MM.1S (cell line): ENCODE data around the gene CLDN4.
"Not testable (repeated sequence)": the region's sequence is repeated elsewhere in the genome, so short reads cannot be mapped to it uniquely, and the experiment has no call there.

Experiments used
- DNase-seq: peaks from one replicate; pipeline ENCODE4 v3.0.0-alpha.2; 2015
- H2AFZ ChIP-seq: fragments of 300-600 bp; sonication (generic); 2 replicates; pipeline ENCODE4 v1.6.0; 2016; ENCODE audit warnings: antibody characterized with exemption, low read length
- H3F3A ChIP-seq: fragments of 300-600 bp; sonication (generic); 2 replicates; pipeline ENCODE4 v1.6.1; 2016; ENCODE audit warnings: mild to moderate bottlenecking, antibody characterized with exemption, low read length, moderate library complexity, mixed read lengths; ENCODE audit not compliant: insufficient read depth
- H3K27ac ChIP-seq: fragments of 300-600 bp; sonication (generic); 2 replicates; pipeline ENCODE4 v1.5.1; 2016; ENCODE audit warnings: mild to moderate bottlenecking, low read length
- H3K27me3 ChIP-seq: fragments of 300-600 bp; sonication (generic); replicated peaks from 2 replicates; pipeline ENCODE4 v1.6.0; 2016; ENCODE audit warnings: low read length; ENCODE audit not compliant: insufficient read depth
- H3K36me3 ChIP-seq: fragments of 300-600 bp; sonication (generic); replicated peaks from 2 replicates; pipeline ENCODE4 v1.6.1; 2016; ENCODE audit warnings: mild to moderate bottlenecking, low read length, mixed read lengths; ENCODE audit not compliant: insufficient read depth
- H3K4me1 ChIP-seq: fragments of 300-600 bp; sonication (generic); 2 replicates; pipeline ENCODE4 v1.6.1; 2016; ENCODE audit warnings: low read length, mixed read lengths
- H3K4me2 ChIP-seq: fragments of 300-600 bp; sonication (generic); 2 replicates; pipeline ENCODE4 v1.6.0; 2016; ENCODE audit warnings: low read depth, low read length
- H3K4me3 ChIP-seq: fragments of 300-600 bp; sonication (generic); 2 replicates; pipeline ENCODE4 v1.5.1; 2016; ENCODE audit warnings: low read length, mixed read lengths
- H3K79me2 ChIP-seq: fragments of 300-600 bp; sonication (generic); 2 replicates; pipeline ENCODE4 v1.6.1; 2016; ENCODE audit warnings: mixed run types, low read length, mixed read lengths
- H3K9ac ChIP-seq: fragments of 300-600 bp; sonication (generic); 2 replicates; pipeline ENCODE4 v1.6.1; 2016; ENCODE audit warnings: low read length, mixed read lengths
- H3K9me2 ChIP-seq: fragments of 300-600 bp; sonication (generic); replicated peaks from 2 replicates; pipeline ENCODE4 v1.6.1; 2016; ENCODE audit warnings: mild to moderate bottlenecking, low read length, mixed read lengths; ENCODE audit not compliant: insufficient read depth
- H3K9me3 ChIP-seq: fragments of 300-600 bp; sonication (generic); replicated peaks from 2 replicates; pipeline ENCODE4 v1.6.1; 2016; ENCODE audit warnings: mild to moderate bottlenecking, low read length, mixed read lengths; ENCODE audit not compliant: insufficient read depth
- H4K20me1 ChIP-seq: fragments of 300-600 bp; sonication (generic); 2 replicates; pipeline ENCODE4 v1.6.1; 2016; ENCODE audit warnings: mild to moderate bottlenecking, low read length, moderate library complexity, mixed read lengths; ENCODE audit not compliant: insufficient read depth
- EZH2 ChIP-seq: fragments of 300-600 bp; sonication (generic); optimal IDR thresholded peaks from 2 replicates; pipeline ENCODE3; 2017; ENCODE audit warnings: low read depth, mild to moderate bottlenecking, antibody characterized with exemption, low read length, mixed read lengths
- EZH2phosphoT487 ChIP-seq: fragments of 300-600 bp; sonication (generic); IDR thresholded peaks from 2 replicates; pipeline ENCODE4 v1.6.1; 2018; ENCODE audit warnings: antibody characterized with exemption, low read length
- TF ChIP-seq, protein P1 (sequence below): fragments of 300-600 bp; sonication (generic); IDR thresholded peaks from 2 replicates; pipeline ENCODE4 v1.5.1; 2016; ENCODE audit warnings: antibody characterized with exemption, low read length, mixed read lengths

Gene CLDN4

DNA sequence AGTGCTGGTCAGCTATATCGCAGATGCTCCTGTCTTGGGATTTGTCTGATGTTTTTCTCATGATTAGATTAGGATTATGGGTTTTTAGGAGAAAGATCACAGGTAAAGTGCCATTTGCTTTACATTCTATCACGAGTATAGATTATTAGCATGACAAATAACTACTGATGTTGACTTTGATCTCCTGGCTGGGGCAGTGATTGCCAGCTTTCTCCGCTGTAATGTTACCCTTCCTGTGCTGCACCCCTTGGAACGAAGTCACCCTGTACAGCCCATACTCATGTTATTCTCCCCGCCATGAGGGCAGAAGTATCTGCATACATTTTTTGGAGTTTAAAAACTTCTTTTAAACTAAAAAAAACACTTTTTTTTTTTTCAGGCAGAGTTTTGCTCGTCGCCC lies 10.8 kb upstream of the CLDN4 start:
- no peak overlapping the region for H3K4me3 ChIP-seq

DNA sequence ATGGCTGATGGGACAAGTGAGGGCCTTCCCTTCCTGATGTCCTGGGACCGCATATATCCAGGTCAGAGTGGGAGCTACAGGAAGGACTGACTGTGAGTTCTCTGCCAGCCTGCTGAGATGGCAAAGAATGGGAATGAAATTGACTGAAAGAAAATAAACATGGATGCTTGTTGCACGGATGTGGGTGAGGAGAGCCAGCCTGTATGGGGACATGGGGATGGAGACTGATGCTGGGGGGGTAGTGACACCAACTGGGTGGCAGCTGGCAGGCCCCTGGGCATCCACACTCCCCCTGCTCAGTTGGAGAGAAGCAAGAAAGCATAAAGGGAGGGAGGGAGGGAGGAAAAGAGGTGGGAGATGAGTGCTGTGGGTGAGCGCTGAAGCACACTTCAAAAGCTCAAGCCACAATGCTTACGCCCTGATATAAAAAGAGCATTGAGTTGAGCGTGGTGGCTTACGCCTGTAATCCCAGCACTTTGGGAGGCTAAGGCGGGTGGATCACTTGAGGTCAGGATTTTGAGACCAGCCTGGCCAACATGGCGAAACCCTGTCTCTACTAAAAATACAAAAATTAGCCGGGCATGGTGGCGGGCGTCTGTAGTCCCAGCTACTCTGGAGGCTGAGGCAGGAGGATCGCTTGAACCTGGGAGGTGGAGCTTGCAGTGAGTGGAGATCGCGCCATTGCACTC lies 9.1 kb upstream of the CLDN4 start:
- not testable (repeated sequence) for H3K27ac ChIP-seq, H3F3A ChIP-seq, H3K9me3 ChIP-seq, H3K9ac ChIP-seq, H3K36me3 ChIP-seq, H3K4me1 ChIP-seq, DNase-seq, H2AFZ ChIP-seq, H4K20me1 ChIP-seq, H3K4me2 ChIP-seq, H3K4me3 ChIP-seq, H3K9me2 ChIP-seq, H3K27me3 ChIP-seq, H3K79me2 ChIP-seq

More for the DNA sequence above, 10.8 kb upstream of the CLDN4 start:
- Histone ChIP-seq H3K9ac (no peak overlapping the region), H3K4me2 (no peak overlapping the region), H3K27ac (no peak overlapping the region), H3K79me2 (no peaks in the 10 kb centered on the region), H3K36me3 (no peaks in the 10 kb centered on the region), H4K20me1 (no peaks in the 10 kb centered on the region), H3F3A (no peaks in the 10 kb centered on the region), H3K9me2 (no peaks in the 10 kb centered on the region), H3K27me3 (no peaks in the 10 kb centered on the region), H3K9me3 (no peaks in the 10 kb centered on the region), H2AFZ (no peak overlapping the region), H3K4me1 (no peaks in the 10 kb centered on the region)
- TF ChIP-seq, protein P1, sequence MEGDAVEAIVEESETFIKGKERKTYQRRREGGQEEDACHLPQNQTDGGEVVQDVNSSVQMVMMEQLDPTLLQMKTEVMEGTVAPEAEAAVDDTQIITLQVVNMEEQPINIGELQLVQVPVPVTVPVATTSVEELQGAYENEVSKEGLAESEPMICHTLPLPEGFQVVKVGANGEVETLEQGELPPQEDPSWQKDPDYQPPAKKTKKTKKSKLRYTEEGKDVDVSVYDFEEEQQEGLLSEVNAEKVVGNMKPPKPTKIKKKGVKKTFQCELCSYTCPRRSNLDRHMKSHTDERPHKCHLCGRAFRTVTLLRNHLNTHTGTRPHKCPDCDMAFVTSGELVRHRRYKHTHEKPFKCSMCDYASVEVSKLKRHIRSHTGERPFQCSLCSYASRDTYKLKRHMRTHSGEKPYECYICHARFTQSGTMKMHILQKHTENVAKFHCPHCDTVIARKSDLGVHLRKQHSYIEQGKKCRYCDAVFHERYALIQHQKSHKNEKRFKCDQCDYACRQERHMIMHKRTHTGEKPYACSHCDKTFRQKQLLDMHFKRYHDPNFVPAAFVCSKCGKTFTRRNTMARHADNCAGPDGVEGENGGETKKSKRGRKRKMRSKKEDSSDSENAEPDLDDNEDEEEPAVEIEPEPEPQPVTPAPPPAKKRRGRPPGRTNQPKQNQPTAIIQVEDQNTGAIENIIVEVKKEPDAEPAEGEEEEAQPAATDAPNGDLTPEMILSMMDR = no peak
- no peak for DNase-seq

DNA sequence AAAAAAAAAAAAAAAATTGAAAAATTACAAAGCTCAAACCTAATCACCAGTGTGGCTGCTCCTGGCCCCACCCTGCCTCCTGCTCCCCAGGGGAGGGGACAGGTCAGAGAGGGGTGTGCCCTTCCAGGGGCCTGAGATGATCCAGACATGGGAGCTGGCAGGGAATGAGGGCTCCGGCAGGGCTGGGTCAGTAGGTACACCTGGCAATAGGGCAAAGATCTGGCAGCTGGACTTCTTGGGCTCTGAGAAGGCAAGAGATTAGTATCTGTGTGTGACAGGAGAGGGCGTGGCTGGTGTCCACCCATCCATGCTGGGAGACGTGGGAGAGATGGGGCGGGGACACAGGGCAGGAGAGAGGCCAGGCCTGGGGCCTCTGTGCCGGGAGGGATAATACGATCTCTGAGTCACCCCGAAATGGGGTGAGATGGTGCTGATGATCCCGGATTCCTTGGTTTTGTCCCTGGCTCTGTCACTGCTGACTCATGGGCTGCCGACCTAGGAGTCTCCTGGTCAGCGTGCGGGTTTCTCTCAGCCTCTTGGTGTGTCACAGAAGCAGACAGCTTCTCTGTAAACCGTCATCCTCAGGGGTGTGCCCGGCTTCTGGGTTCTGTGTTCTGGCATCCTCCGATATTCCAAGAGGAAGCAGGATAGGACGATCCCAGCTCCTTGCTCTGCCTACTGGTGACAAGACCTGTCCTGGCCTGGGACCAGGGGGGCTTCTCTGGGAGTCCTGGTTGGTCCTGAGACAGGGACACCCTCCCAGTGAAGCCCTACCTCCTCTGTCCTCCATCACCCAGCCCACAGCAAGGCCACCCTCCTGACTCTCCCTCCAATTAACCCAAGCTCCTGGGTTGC lies 8.2 kb upstream of the CLDN4 start:
- Histone ChIP-seq H3K4me3 (no peak overlapping the region), H3K36me3 (no peaks in the 10 kb centered on the region), H3F3A (no peaks in the 10 kb centered on the region), H3K27me3 (no peaks in the 10 kb centered on the region), H3K4me1 (no peaks in the 10 kb centered on the region), H3K27ac (no peak overlapping the region), H2AFZ (no peak overlapping the region), H3K9ac (no peak overlapping the region), H4K20me1 (no peaks in the 10 kb centered on the region), H3K9me3 (no peaks in the 10 kb centered on the region), H3K9me2 (no peaks in the 10 kb centered on the region), H3K79me2 (no peaks in the 10 kb centered on the region), H3K4me2 (no peak overlapping the region)
- TF ChIP-seq, protein P1 = no peak
- TF ChIP-seq EZH2 = no peak
- TF ChIP-seq EZH2phosphoT487 = no peak
- DNase-seq = no peak

DNA sequence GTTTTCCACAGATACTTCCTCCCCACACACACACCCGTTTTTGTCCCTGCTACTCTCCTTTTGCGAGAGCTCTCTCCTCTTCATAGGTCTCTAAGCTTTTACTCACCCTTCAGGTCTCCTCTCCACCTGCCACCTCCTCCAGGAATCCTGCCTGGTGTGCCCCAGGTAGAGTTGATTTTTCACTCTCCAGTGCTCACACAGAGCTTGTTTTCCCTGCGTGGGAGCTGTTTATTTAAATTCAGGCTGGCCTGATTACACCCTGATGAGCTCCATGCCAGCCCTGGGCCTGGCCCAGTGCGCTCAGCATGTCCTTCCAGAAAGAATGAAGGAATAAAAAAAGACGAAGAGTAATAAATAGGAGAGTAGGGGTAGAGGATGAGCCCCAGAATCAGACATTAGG lies 7.5 kb upstream of the CLDN4 start:
- no peak for DNase-seq
- Histone ChIP-seq H3K9me3 (no peaks in the 10 kb centered on the region), H3K9ac (no peak overlapping the region), H3K27me3 (no peaks in the 10 kb centered on the region), H3K4me3 (no peak overlapping the region), H3K9me2 (no peaks in the 10 kb centered on the region), H3F3A (no peaks in the 10 kb centered on the region), H3K27ac (no peak overlapping the region), H3K4me1 (peaks cover 3% of the 10 kb centered on the region; the same call in 1 of the 2 replicates), H3K36me3 (no peaks in the 10 kb centered on the region), H3K4me2 (no peak overlapping the region), H2AFZ (no peak overlapping the region), H3K79me2 (no peaks in the 10 kb centered on the region), H4K20me1 (no peaks in the 10 kb centered on the region)
- TF ChIP-seq, protein P1 = no peak
- TF ChIP-seq EZH2 (no peak), EZH2phosphoT487 (no peak)
